NCI-H2107 (cell line): ENCODE measurements around the gene NDUFV1.
"Not testable (repeated sequence)": the region's sequence is repeated elsewhere in the genome, so short reads cannot be mapped to it uniquely, and the experiment has no call there.

Source experiments
- DNase-seq: peaks from one replicate; lab custom pipeline; 2025; lab: John Stamatoyannopoulos, UW

Gene NDUFV1

GRCh38 chr11:67611704-67612587 is 5.2 kb downstream of the NDUFV1 start:
- DNase-seq: no peak

GRCh38 chr11:67612751-67613150 is 6.0 kb downstream of the NDUFV1 start:
- no peak for DNase-seq

- no peak for DNase-seq
These were observed 6.7 kb downstream of the NDUFV1 start for GRCh38 chr11:67613313-67613959.

- no peak for DNase-seq
These were observed 7.4 kb downstream of the NDUFV1 start for GRCh38 chr11:67613960-67614715.

- no peak for DNase-seq
These were observed 8.3 kb downstream of the NDUFV1 start for GRCh38 chr11:67614730-67615714.

GRCh38 chr11:67615728-67616430 is 9.1 kb downstream of the NDUFV1 start:
- no peak for DNase-seq

- DNase-seq: no peak
These were observed 9.9 kb downstream of the NDUFV1 start for GRCh38 chr11:67616431-67617242.

- DNase-seq: no peak
These were observed 10.7 kb downstream of the NDUFV1 start for GRCh38 chr11:67617243-67617953.

- DNase-seq: not testable (repeated sequence)
These were observed 12.3 kb downstream of the NDUFV1 start for GRCh38 chr11:67618901-67619659.

GRCh38 chr11:67619683-67620618 is 13.2 kb downstream of the NDUFV1 start:
- DNase-seq: not testable (repeated sequence)

GRCh38 chr11:67620621-67621020 is 13.9 kb downstream of the NDUFV1 start:
- not testable (repeated sequence) for DNase-seq

- DNase-seq: not testable (repeated sequence)
These were observed 15.2 kb downstream of the NDUFV1 start for GRCh38 chr11:67621928-67622327.

- not testable (repeated sequence) for DNase-seq
These were observed 16.2 kb downstream of the NDUFV1 start for GRCh38 chr11:67622905-67623304.

GRCh38 chr11:67623795-67624194 is 17.1 kb downstream of the NDUFV1 start:
- not testable (repeated sequence) for DNase-seq

GRCh38 chr11:67626131-67626833 is 19.5 kb downstream of the NDUFV1 start:
- DNase-seq: not testable (repeated sequence)

GRCh38 chr11:67626970-67627369 is 20.2 kb downstream of the NDUFV1 start:
- no peak for DNase-seq

GRCh38 chr11:67627441-67627811 is 20.7 kb downstream of the NDUFV1 start:
- DNase-seq: no peak
